HG03108 (cell line): ENCODE data around the gene VAV2.

Source experiments
- ATAC-seq: cut with Tn5 transposase; IDR thresholded peaks from one replicate; pipeline ENCODE4 v1.9.1; 2021; ENCODE audit warnings: moderate library complexity; ENCODE audit not compliant: unreplicated experiment

The VAV2 gene

GRCh38 chr9:133991964-133992779, at the start of gene VAV2:
TSS of gene VAV2 (minus strand) at chr9:133992324. CDS start at chr9:133992278, 46 bp downstream.
- peak; percentile 36 for ATAC-seq

- ATAC-seq: no peak
Measured at GRCh38 chr9:134041649-134041962, 49.5 kb upstream of the VAV2 start.

- no peak for ATAC-seq
Measured at GRCh38 chr9:134040781-134041648, 48.9 kb upstream of the VAV2 start.

GRCh38 chr9:134040176-134040565, 48.0 kb upstream of the VAV2 start:
- ATAC-seq: no peak

GRCh38 chr9:134039386-134040175, 47.5 kb upstream of the VAV2 start:
- ATAC-seq: no peak

GRCh38 chr9:134037641-134038040, 45.5 kb upstream of the VAV2 start:
- ATAC-seq: no peak

GRCh38 chr9:134036130-134036529, 44.0 kb upstream of the VAV2 start:
- ATAC-seq: no peak

GRCh38 chr9:134035041-134036039, 43.2 kb upstream of the VAV2 start:
- no peak for ATAC-seq

- no peak for ATAC-seq
Measured at GRCh38 chr9:134034215-134035040, 42.3 kb upstream of the VAV2 start.

- ATAC-seq: no peak
Measured at GRCh38 chr9:134033516-134034214, 41.5 kb upstream of the VAV2 start.

GRCh38 chr9:134032456-134033222, 40.5 kb upstream of the VAV2 start:
- no peak for ATAC-seq

- ATAC-seq: no peak
Measured at GRCh38 chr9:134031783-134032182, 39.7 kb upstream of the VAV2 start.

GRCh38 chr9:134030821-134031470, 38.8 kb upstream of the VAV2 start:
- ATAC-seq: no peak

- no peak for ATAC-seq
Measured at GRCh38 chr9:134029248-134030226, 37.4 kb upstream of the VAV2 start.

GRCh38 chr9:134028575-134029247, 36.6 kb upstream of the VAV2 start:
- no peak for ATAC-seq

- ATAC-seq: no peak
Measured at GRCh38 chr9:134028076-134028475, 36.0 kb upstream of the VAV2 start.
